ENCODE data around the gene SPATA21. TPM values are rescaled to one million over a fixed set of nuclear protein-coding genes. Genes with fewer than 3 reads are reported as not detected.
A peak's percentile ranks its signal among the peaks of the same experiment; 100 is the strongest.

SPATA21 gene
- total and polyA plus RNA-seq, 3 donors from 2014 or later, result 2.7 to 10.2 (median 6.0) TPM

- Histone ChIP-seq H3K27me3 (no peaks in the 10 kb centered on the region), H3K4me1 (peaks cover 25% of the 10 kb centered on the region), H3K9me3 (no peaks in the 10 kb centered on the region), H3K4me3 (no peak overlapping the region), H3K27ac (peak overlapping the region in 1 of 2 donors; percentile 43), H3K36me3 (ENCODE audit: low read depth, missing control alignments) (no peaks in the 10 kb centered on the region)
- intact Hi-C loops (cut with DNase I; ENCODE audit: low total_unique reads), result no loop called here
- 65 to 67% methylated on average over 2 of the region's 2 CpGs for WGBS, 2 donors
- DNase-seq, result no peak
- TF ChIP-seq, protein P1, sequence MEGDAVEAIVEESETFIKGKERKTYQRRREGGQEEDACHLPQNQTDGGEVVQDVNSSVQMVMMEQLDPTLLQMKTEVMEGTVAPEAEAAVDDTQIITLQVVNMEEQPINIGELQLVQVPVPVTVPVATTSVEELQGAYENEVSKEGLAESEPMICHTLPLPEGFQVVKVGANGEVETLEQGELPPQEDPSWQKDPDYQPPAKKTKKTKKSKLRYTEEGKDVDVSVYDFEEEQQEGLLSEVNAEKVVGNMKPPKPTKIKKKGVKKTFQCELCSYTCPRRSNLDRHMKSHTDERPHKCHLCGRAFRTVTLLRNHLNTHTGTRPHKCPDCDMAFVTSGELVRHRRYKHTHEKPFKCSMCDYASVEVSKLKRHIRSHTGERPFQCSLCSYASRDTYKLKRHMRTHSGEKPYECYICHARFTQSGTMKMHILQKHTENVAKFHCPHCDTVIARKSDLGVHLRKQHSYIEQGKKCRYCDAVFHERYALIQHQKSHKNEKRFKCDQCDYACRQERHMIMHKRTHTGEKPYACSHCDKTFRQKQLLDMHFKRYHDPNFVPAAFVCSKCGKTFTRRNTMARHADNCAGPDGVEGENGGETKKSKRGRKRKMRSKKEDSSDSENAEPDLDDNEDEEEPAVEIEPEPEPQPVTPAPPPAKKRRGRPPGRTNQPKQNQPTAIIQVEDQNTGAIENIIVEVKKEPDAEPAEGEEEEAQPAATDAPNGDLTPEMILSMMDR (IDR thresholded peaks at IDR 0.05), result no peak
- TF ChIP-seq POLR2A (IDR thresholded peaks at IDR 0.05), result no peak
These were observed 5.7 kb upstream of the SPATA21 start for GRCh38 chr1:16442941-16443340.

DNA sequence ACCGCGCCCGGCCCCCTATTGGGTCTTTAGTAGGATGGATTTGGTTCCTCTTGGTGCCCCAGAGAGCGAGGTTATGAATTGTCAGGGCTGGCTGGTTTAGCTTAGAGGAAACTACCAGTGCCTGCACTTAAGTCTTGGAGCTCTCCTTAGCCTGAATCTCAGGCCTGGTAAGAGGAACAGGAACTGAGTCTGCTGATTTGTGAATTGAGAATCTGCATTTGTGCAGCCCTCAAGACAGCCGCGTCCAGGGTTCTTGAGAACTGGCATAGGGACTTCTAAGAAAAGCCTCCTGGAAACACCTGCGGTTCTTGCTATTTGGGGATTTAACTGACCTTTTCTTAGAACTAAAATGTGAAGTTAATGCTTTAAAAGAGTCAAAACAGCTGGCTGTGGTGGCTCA is 5.0 kb upstream of the SPATA21 start:
- H3K27me3 ChIP-seq, result no peaks in the 10 kb centered on the region
- H3K4me1 ChIP-seq, result peaks cover 25% of the 10 kb centered on the region
- WGBS, 2 donors, result 62 to 78% methylated on average over 7 of the region's 7 CpGs
- peak overlapping the region in 1 of 2 donors; percentile 43 for H3K27ac ChIP-seq
- peak overlapping the region in 1 of 2 donors; percentile 93 for H3K4me3 ChIP-seq
- DNase-seq, result no peak
- no peaks in the 10 kb centered on the region for H3K36me3 ChIP-seq (ENCODE audit: low read depth, missing control alignments)
- TF ChIP-seq, protein P1 (IDR thresholded peaks at IDR 0.05), result no peak
- no peak for TF ChIP-seq POLR2A (IDR thresholded peaks at IDR 0.05)
- intact Hi-C loops (cut with DNase I; ENCODE audit: low total_unique reads), result no loop called here
- H3K9me3 ChIP-seq, result no peaks in the 10 kb centered on the region

GRCh38 chr1:16441282-16441665 is 4.0 kb upstream of the SPATA21 start:
- H3K27ac ChIP-seq, result peak overlapping the region; percentile 78 to 87
- peak overlapping the region; percentile 90 to 93 for H3K4me3 ChIP-seq
- DNase-seq, result no peak
- 1% methylated on average over 10 to 12 of the region's 12 CpGs for whole genome bisulfite sequencing, 2 donors
- H3K4me1 ChIP-seq, result peaks cover 25% of the 10 kb centered on the region
- TF ChIP-seq, protein P1 (IDR thresholded peaks at IDR 0.05), result no peak
- TF ChIP-seq POLR2A (IDR thresholded peaks at IDR 0.05), result no peak
- intact Hi-C loops (cut with DNase I; ENCODE audit: low total_unique reads), result no loop called here
- no peaks in the 10 kb centered on the region for H3K36me3 ChIP-seq (ENCODE audit: low read depth, missing control alignments)
- no peaks in the 10 kb centered on the region for H3K9me3 ChIP-seq
- H3K27me3 ChIP-seq, result no peaks in the 10 kb centered on the region

- peak; percentile 96 for DNase-seq
- H3K27ac ChIP-seq, result peak within 1 kb of the TSS; percentile 78 to 87
- WGBS, 2 donors, result 0 to 1% methylated on average over 12 to 65 of the region's 68 CpGs
- peak within 1 kb of the TSS; percentile 90 to 93 for H3K4me3 ChIP-seq
- TF ChIP-seq POLR2A (IDR thresholded peaks at IDR 0.05), result no peak
- TF ChIP-seq, protein P1 (IDR thresholded peaks at IDR 0.05), result peak; percentile 85 to 94 (median 89)
- H3K9me3 ChIP-seq, result no peaks in the 10 kb centered on the region
- H3K36me3 ChIP-seq (ENCODE audit: low read depth, missing control alignments), result no peaks in the 10 kb centered on the region
- H3K27me3 ChIP-seq, result no peaks in the 10 kb centered on the region
- peaks cover 25% of the 10 kb centered on the region for H3K4me1 ChIP-seq
- intact Hi-C loops (cut with DNase I; ENCODE audit: low total_unique reads), result no loop called here
These were observed 3.5 kb upstream of the SPATA21 start, which contains the start of gene NECAP2 for GRCh38 chr1:16440470-16441281. TSS of gene NECAP2 (plus strand) at chr1:16440724. CDS start at chr1:16440762, 38 bp downstream.

Measured in testis (tissue), 3 donors.